H54 (cell line): Measurements from ENCODE around the gene C3orf52.

Experiments
- DNase-seq: peaks from one replicate; pipeline ENCODE4 v3.0.0; 2011; ENCODE audit warnings: low spot score, mixed read lengths; ENCODE audit not compliant: insufficient read length
- FAIRE-seq: peaks from 3 replicates; lab custom pipeline; 2011; peaks lifted over from hg19 to GRCh38; lab: Jason Lieb, UNC
- POLR2A ChIP-seq: IDR thresholded peaks from 2 replicates; pipeline ENCODE4 v1.6.1; 2011; ENCODE audit warnings: low read depth, mild to moderate bottlenecking, low read length

C3orf52 gene

GRCh38 chr3:112092496-112093179 is 6.4 kb downstream of the C3orf52 start:
- DNase-seq (no peak), FAIRE-seq (no peak)
- TF ChIP-seq POLR2A = no peak

- TF ChIP-seq POLR2A = no peak
- DNase-seq = no peak
- FAIRE-seq = no peak
Observed at GRCh38 chr3:112093180-112093522, 7.0 kb downstream of the C3orf52 start.

GRCh38 chr3:112095731-112096130 is 9.5 kb downstream of the C3orf52 start:
- FAIRE-seq (no peak), DNase-seq (no peak)
- no peak for TF ChIP-seq POLR2A

- FAIRE-seq = no peak
- DNase-seq = no peak
- TF ChIP-seq POLR2A = no peak
Observed at GRCh38 chr3:112096176-112096575, 10.0 kb downstream of the C3orf52 start.

GRCh38 chr3:112097378-112097777 is 11.2 kb downstream of the C3orf52 start:
- FAIRE-seq = peak; percentile 97
- peak; percentile 54 for DNase-seq
- no peak for TF ChIP-seq POLR2A

- DNase-seq (peak; percentile 30), FAIRE-seq (peak; percentile 62)
- no peak for TF ChIP-seq POLR2A
Observed at GRCh38 chr3:112101916-112102315, 15.7 kb downstream of the C3orf52 start.

- FAIRE-seq = no peak
Observed at GRCh38 chr3:112104774-112105173, 18.6 kb downstream of the C3orf52 start.

GRCh38 chr3:112109322-112109721 is 23.1 kb downstream of the C3orf52 start:
- FAIRE-seq = no peak
- TF ChIP-seq POLR2A = no peak
- DNase-seq = no peak

More at GRCh38 chr3:112104774-112105173, 18.6 kb downstream of the C3orf52 start:
- TF ChIP-seq POLR2A = no peak
- DNase-seq = no peak

- peak; percentile 88 for FAIRE-seq
- peak; percentile 31 for DNase-seq
- TF ChIP-seq POLR2A = no peak
Observed at GRCh38 chr3:112111785-112112402, 25.7 kb downstream of the C3orf52 start.

- TF ChIP-seq POLR2A = no peak
- DNase-seq = no peak
- no peak for FAIRE-seq
Observed at GRCh38 chr3:112114576-112115160, 28.5 kb downstream of the C3orf52 start.

GRCh38 chr3:112115161-112115739 is 29.1 kb downstream of the C3orf52 start:
- DNase-seq (no peak), FAIRE-seq (no peak)

GRCh38 chr3:112115806-112116383 is 29.7 kb downstream of the C3orf52 start:
- DNase-seq (no peak), FAIRE-seq (no peak)
- TF ChIP-seq POLR2A = no peak

More at GRCh38 chr3:112115161-112115739, 29.1 kb downstream of the C3orf52 start:
- no peak for TF ChIP-seq POLR2A

- DNase-seq (no peak), FAIRE-seq (no peak)
- TF ChIP-seq POLR2A = no peak
Observed at GRCh38 chr3:112116748-112117186, 30.6 kb downstream of the C3orf52 start.

GRCh38 chr3:112117415-112117814 is 31.2 kb downstream of the C3orf52 start:
- no peak for TF ChIP-seq POLR2A
- FAIRE-seq = no peak

More at GRCh38 chr3:112117415-112117814, 31.2 kb downstream of the C3orf52 start:
- no peak for DNase-seq
